ENCODE measurements around the gene IPMK.

Gene IPMK

GRCh38 chr10:58267713-58268453, at the start of gene IPMK:
Gene IPMK (minus strand): TSS chr10:58267894. CDS start chr10:58267611, 283 bp downstream.
- DNase-seq: peak; percentile 93

- DNase-seq: no peak
Observed at GRCh38 chr10:58316874-58317273, 49.2 kb upstream of the IPMK start.

- no peak for DNase-seq
Observed at GRCh38 chr10:58311026-58311425, 43.3 kb upstream of the IPMK start.

GRCh38 chr10:58307676-58308075, 40.0 kb upstream of the IPMK start:
- DNase-seq: no peak

- no peak for DNase-seq
Observed at GRCh38 chr10:58305821-58306220, 38.1 kb upstream of the IPMK start.

- no peak for DNase-seq
Observed at GRCh38 chr10:58304099-58304633, 36.5 kb upstream of the IPMK start.

- DNase-seq: no peak
Observed at GRCh38 chr10:58302254-58302653, 34.6 kb upstream of the IPMK start.

- DNase-seq: no peak
Observed at GRCh38 chr10:58300676-58301075, 33.0 kb upstream of the IPMK start.

- DNase-seq: peak; percentile 58
Observed at GRCh38 chr10:58299580-58299979, 31.9 kb upstream of the IPMK start.

- DNase-seq: no peak
Observed at GRCh38 chr10:58293989-58294388, 26.3 kb upstream of the IPMK start.

- DNase-seq: peak; percentile 23
Observed at GRCh38 chr10:58291538-58292174, 24.0 kb upstream of the IPMK start.

GRCh38 chr10:58282615-58283014, 14.9 kb upstream of the IPMK start:
- DNase-seq: no peak

- no peak for DNase-seq
Observed at GRCh38 chr10:58281092-58281752, 13.5 kb upstream of the IPMK start.

- DNase-seq: no peak
Observed at GRCh38 chr10:58280477-58280876, 12.8 kb upstream of the IPMK start.

- no peak for DNase-seq
Observed at GRCh38 chr10:58278962-58279307, 11.2 kb upstream of the IPMK start.

- DNase-seq: no peak
Observed at GRCh38 chr10:58278274-58278961, 10.7 kb upstream of the IPMK start.

- DNase-seq: no peak
Observed at GRCh38 chr10:58275908-58276307, 8.2 kb upstream of the IPMK start.

- DNase-seq: no peak
Observed at GRCh38 chr10:58275261-58275660, 7.6 kb upstream of the IPMK start.

GRCh38 chr10:58269782-58270290, 2.1 kb upstream of the IPMK start:
- no peak for DNase-seq

GRCh38 chr10:58268946-58269781, 1.5 kb upstream of the IPMK start, which contains the start of gene CISD1:
Gene CISD1 (plus strand): TSS chr10:58269162. CDS start chr10:58269274, 112 bp downstream.
- DNase-seq: peak; percentile 89

- no peak for DNase-seq
Observed at GRCh38 chr10:58268454-58268945, 806 bp upstream of the IPMK start.
